Gastroesophageal sphincter (tissue), 3 donors: ENCODE measurements around the gene NAP1L1.

Experiments used
- EP300 ChIP-seq: sonication (generic); formaldehyde crosslinking; IDR thresholded peaks from one replicate; pipeline ENCODE4 v1.6.1; 2017; ENCODE audit warnings: antibody characterized with exemption, mild to moderate bottlenecking
- POLR2A ChIP-seq, 2 donors: fragments of 450-650 bp; IDR thresholded peaks; one replicate each; pipeline ENCODE4 v1.6.1; 2017; ENCODE audit warnings: antibody characterized with exemption in 2 of 2, mild to moderate bottlenecking in 2 of 2, moderate library complexity in 1 of 2
- POLR2AphosphoS5 ChIP-seq: sonication (generic); formaldehyde crosslinking; IDR thresholded peaks from one replicate; pipeline ENCODE4 v1.6.1; 2017; ENCODE audit warnings: antibody characterized with exemption
- TF ChIP-seq, protein P1 (sequence below), 4 experiments: fragments of 200-600 bp in 2 of 4; fragments of 450-650 bp in 2 of 4; sonication (generic) in 1 of 4; IDR thresholded peaks; one replicate each; pipeline ENCODE4 v1.5.1; 2017 to 2019; ENCODE audit warnings: antibody characterized with exemption in 4 of 4, mild to moderate bottlenecking in 2 of 4, moderate library complexity in 2 of 4

DNA sequence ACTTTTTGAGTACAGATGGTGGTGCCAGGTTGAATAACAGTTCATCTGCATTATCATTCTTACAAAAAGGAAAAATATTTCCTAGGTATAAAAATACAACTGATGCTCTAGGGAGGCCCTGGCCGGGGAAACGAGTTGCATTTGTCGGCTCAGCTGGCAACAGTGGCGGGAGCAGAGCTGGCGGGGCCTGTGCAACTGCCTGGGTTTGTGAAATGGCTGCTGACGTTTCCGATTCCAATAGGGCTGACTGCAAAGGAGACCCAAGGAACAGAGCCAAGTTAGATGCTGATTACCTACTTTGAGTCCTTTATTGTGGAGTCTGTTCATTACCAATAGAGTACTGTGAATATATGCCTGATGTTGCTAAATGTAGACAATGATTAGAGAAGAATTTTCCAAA is 27.2 kb downstream of the NAP1L1 start:
- TF ChIP-seq, protein P1, sequence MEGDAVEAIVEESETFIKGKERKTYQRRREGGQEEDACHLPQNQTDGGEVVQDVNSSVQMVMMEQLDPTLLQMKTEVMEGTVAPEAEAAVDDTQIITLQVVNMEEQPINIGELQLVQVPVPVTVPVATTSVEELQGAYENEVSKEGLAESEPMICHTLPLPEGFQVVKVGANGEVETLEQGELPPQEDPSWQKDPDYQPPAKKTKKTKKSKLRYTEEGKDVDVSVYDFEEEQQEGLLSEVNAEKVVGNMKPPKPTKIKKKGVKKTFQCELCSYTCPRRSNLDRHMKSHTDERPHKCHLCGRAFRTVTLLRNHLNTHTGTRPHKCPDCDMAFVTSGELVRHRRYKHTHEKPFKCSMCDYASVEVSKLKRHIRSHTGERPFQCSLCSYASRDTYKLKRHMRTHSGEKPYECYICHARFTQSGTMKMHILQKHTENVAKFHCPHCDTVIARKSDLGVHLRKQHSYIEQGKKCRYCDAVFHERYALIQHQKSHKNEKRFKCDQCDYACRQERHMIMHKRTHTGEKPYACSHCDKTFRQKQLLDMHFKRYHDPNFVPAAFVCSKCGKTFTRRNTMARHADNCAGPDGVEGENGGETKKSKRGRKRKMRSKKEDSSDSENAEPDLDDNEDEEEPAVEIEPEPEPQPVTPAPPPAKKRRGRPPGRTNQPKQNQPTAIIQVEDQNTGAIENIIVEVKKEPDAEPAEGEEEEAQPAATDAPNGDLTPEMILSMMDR (IDR thresholded peaks at IDR 0.05), result no peak
- TF ChIP-seq POLR2A (IDR thresholded peaks at IDR 0.05) (no peak), EP300 (no peak), POLR2AphosphoS5 (no peak)
